Dendritic cell treated with granulocyte-macrophage colony-stimulating factor and Interleukin-4, amounts not matched to agents 40 ng/mL and 50 ng/mL, for 4 days (primary cell): ENCODE results near the gene EFNA1.

ENCODE experiments used
- H3K27ac Mint-ChIP-seq: one replicate; pipeline ENCODE4 v1.8.0; 2022; ENCODE audit warnings: mild to moderate bottlenecking, mixed read lengths
- H3K27me3 Mint-ChIP-seq: one replicate; pipeline ENCODE4 v1.8.0; 2022; ENCODE audit warnings: mild to moderate bottlenecking, mixed read lengths
- H3K36me3 Mint-ChIP-seq: one replicate; pipeline ENCODE4 v1.8.0; 2022; ENCODE audit warnings: low read depth, mixed read lengths
- H3K4me1 Mint-ChIP-seq: one replicate; pipeline ENCODE4 v1.8.0; 2022; ENCODE audit warnings: low read depth, mixed read lengths
- H3K4me3 Mint-ChIP-seq: one replicate; pipeline ENCODE4 v1.8.0; 2022; ENCODE audit warnings: mild to moderate bottlenecking, moderate library complexity, mixed read lengths
- H3K9me3 Mint-ChIP-seq: one replicate; pipeline ENCODE4 v1.8.0; 2022; ENCODE audit warnings: mixed read lengths
- intact Hi-C: fragments of 100-400 bp; cut with micrococcal nuclease; formaldehyde crosslinking; loops from one replicate; pipeline ENCODE4 v1.15.0; 2022

EFNA1 gene

DNA sequence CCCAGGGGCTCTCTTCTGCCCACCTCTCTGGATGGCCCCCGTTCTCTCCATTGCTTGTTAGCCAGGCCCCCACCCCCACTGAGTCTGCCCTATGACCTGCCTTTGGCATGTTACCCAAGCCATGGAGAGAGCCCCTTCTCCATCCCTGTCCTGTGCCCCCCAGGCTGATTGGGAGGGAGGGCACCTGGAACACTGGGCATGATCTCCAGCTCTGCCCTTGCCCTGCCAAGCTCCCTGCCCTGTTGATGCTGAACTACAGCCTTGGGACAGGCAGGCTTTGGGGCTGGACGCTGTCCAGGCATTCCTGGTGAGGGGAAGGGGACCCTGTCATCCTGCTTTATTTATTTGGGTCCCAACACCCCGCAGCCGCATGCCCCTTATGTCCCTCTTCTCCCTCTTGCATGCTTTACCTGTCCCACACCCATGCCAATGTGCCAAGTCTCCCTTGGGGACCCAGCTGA lies 56.7 kb downstream of the EFNA1 start:
- H3K4me1 Mint-ChIP-seq = peaks cover 69% of the 10 kb centered on the region
- H3K36me3 Mint-ChIP-seq = no peaks in the 10 kb centered on the region
- intact Hi-C loops = no loop called here
- no peak overlapping the region for H3K4me3 Mint-ChIP-seq
- H3K27me3 Mint-ChIP-seq = peaks cover 27% of the 10 kb centered on the region
- no peaks in the 10 kb centered on the region for H3K9me3 Mint-ChIP-seq
- H3K27ac Mint-ChIP-seq = peak overlapping the region; percentile 83
